MM.1S (cell line): ENCODE measurements around the gene PICK1.

ENCODE experiments used
- EZH2 ChIP-seq: fragments of 300-600 bp; sonication (generic); optimal IDR thresholded peaks from 2 replicates; pipeline ENCODE3; 2017; ENCODE audit warnings: low read depth, mild to moderate bottlenecking, antibody characterized with exemption, low read length, mixed read lengths
- EZH2phosphoT487 ChIP-seq: fragments of 300-600 bp; sonication (generic); IDR thresholded peaks from 2 replicates; pipeline ENCODE4 v1.6.1; 2018; ENCODE audit warnings: antibody characterized with exemption, low read length
- TF ChIP-seq, protein P1 (sequence below): fragments of 300-600 bp; sonication (generic); IDR thresholded peaks from 2 replicates; pipeline ENCODE4 v1.5.1; 2016; ENCODE audit warnings: antibody characterized with exemption, low read length, mixed read lengths

- TF ChIP-seq EZH2 (no peak), EZH2phosphoT487 (no peak)
- TF ChIP-seq, protein P1, sequence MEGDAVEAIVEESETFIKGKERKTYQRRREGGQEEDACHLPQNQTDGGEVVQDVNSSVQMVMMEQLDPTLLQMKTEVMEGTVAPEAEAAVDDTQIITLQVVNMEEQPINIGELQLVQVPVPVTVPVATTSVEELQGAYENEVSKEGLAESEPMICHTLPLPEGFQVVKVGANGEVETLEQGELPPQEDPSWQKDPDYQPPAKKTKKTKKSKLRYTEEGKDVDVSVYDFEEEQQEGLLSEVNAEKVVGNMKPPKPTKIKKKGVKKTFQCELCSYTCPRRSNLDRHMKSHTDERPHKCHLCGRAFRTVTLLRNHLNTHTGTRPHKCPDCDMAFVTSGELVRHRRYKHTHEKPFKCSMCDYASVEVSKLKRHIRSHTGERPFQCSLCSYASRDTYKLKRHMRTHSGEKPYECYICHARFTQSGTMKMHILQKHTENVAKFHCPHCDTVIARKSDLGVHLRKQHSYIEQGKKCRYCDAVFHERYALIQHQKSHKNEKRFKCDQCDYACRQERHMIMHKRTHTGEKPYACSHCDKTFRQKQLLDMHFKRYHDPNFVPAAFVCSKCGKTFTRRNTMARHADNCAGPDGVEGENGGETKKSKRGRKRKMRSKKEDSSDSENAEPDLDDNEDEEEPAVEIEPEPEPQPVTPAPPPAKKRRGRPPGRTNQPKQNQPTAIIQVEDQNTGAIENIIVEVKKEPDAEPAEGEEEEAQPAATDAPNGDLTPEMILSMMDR, result no peak
Observed at GRCh38 chr22:38041760-38042487, 15.3 kb upstream of the PICK1 start.
